ENCODE data around the gene NDUFS4. TPM values are rescaled to one million over a fixed set of nuclear protein-coding genes. Genes with fewer than 3 reads are reported as not detected.

Gene NDUFS4
- total RNA-seq, 1 experiment from 2014 or later = 112 TPM

- no peaks in the 10 kb centered on the region for H3K36me3 ChIP-seq (ENCODE audit: insufficient read depth, low read length, poor library complexity, severe bottlenecking)
- BruUV-seq (replicated peaks) = no TSS peak
- intact Hi-C loops (cut with micrococcal nuclease; ENCODE audit: unreplicated experiment) = loop anchor here (10.0 kb wide), 1 partner anchor 573 kb away; no protein-coding TSS in a partner anchor
- DNase-seq (ENCODE audit: low spot score) = peak; percentile 92
- POLR2A ChIA-PET (ENCODE audit: low non-redundant PET) = interaction anchor here (0.6 kb wide), 1 partner anchor 24 kb away, joined by 3 read pairs; no protein-coding TSS in a partner anchor
- no peaks in the 10 kb centered on the region for H3K27me3 ChIP-seq (replicated peaks; ENCODE audit: insufficient read depth, low read depth, low read length, poor library complexity)
- CTCF ChIA-PET = no interaction called here
- H3K4me3 ChIP-seq (ENCODE audit: low read depth, low read length, poor library complexity, severe bottlenecking) = no peak overlapping the region
- no peak overlapping the region for H3K27ac ChIP-seq (ENCODE audit: low read depth, low read length, poor library complexity, severe bottlenecking)
- peaks cover 24% of the 10 kb centered on the region for H3K4me1 ChIP-seq (ENCODE audit: insufficient read depth, low read length, poor library complexity, severe bottlenecking)
- TF ChIP-seq EZH2 (IDR thresholded peaks at IDR 0.05; ENCODE audit: borderline replicate concordance, low read depth, low read length, poor library complexity, severe bottlenecking) (no peak), CTCF (conservative IDR thresholded peaks at IDR 0.05; ENCODE audit: low read depth, low read length) (no peak)
- no peaks in the 10 kb centered on the region for H3K9me3 ChIP-seq (ENCODE audit: low read depth, low read length, poor library complexity, severe bottlenecking)
Measured at GRCh38 chr5:53642061-53642460, 81.6 kb downstream of the NDUFS4 start.

- no peaks in the 10 kb centered on the region for H3K36me3 ChIP-seq (ENCODE audit: insufficient read depth, low read length, poor library complexity, severe bottlenecking)
- H3K27me3 ChIP-seq (replicated peaks; ENCODE audit: insufficient read depth, low read depth, low read length, poor library complexity) = no peaks in the 10 kb centered on the region
- TF ChIP-seq EZH2 (IDR thresholded peaks at IDR 0.05; ENCODE audit: borderline replicate concordance, low read depth, low read length, poor library complexity, severe bottlenecking) (no peak), CTCF (conservative IDR thresholded peaks at IDR 0.05; ENCODE audit: low read depth, low read length) (no peak)
- no peak for DNase-seq (ENCODE audit: low spot score)
- H3K4me1 ChIP-seq (ENCODE audit: insufficient read depth, low read length, poor library complexity, severe bottlenecking) = peaks cover 24% of the 10 kb centered on the region
- ChIA-PET POLR2A (ENCODE audit: low non-redundant PET) (no interaction called here), CTCF (no interaction called here)
- H3K9me3 ChIP-seq (ENCODE audit: low read depth, low read length, poor library complexity, severe bottlenecking) = no peaks in the 10 kb centered on the region
- intact Hi-C loops (cut with micrococcal nuclease; ENCODE audit: unreplicated experiment) = loop anchor here (10.0 kb wide), 1 partner anchor 571 kb away; no protein-coding TSS in a partner anchor
- no peak overlapping the region for H3K27ac ChIP-seq (ENCODE audit: low read depth, low read length, poor library complexity, severe bottlenecking)
- no peak overlapping the region for H3K4me3 ChIP-seq (ENCODE audit: low read depth, low read length, poor library complexity, severe bottlenecking)
- no TSS peak for BruUV-seq (replicated peaks)
Measured at GRCh38 chr5:53643445-53643844, 83.0 kb downstream of the NDUFS4 start.

GRCh38 chr5:53645078-53645477 lies 84.6 kb downstream of the NDUFS4 start:
- TF ChIP-seq CTCF (conservative IDR thresholded peaks at IDR 0.05; ENCODE audit: low read depth, low read length) = no peak
- TF ChIP-seq EZH2 (IDR thresholded peaks at IDR 0.05; ENCODE audit: borderline replicate concordance, low read depth, low read length, poor library complexity, severe bottlenecking) = no peak
- no peak overlapping the region for H3K27ac ChIP-seq (ENCODE audit: low read depth, low read length, poor library complexity, severe bottlenecking)
- no peak overlapping the region for H3K4me3 ChIP-seq (ENCODE audit: low read depth, low read length, poor library complexity, severe bottlenecking)
- intact Hi-C loops (cut with micrococcal nuclease; ENCODE audit: unreplicated experiment) = loop anchor here (10.0 kb wide), 1 partner anchor 570 kb away; no protein-coding TSS in a partner anchor
- H3K36me3 ChIP-seq (ENCODE audit: insufficient read depth, low read length, poor library complexity, severe bottlenecking) = no peaks in the 10 kb centered on the region
- no peak for DNase-seq (ENCODE audit: low spot score)
- no peaks in the 10 kb centered on the region for H3K27me3 ChIP-seq (replicated peaks; ENCODE audit: insufficient read depth, low read depth, low read length, poor library complexity)
- CTCF ChIA-PET = no interaction called here
- POLR2A ChIA-PET (ENCODE audit: low non-redundant PET) = no interaction called here
- BruUV-seq (replicated peaks) = no TSS peak
- H3K9me3 ChIP-seq (ENCODE audit: low read depth, low read length, poor library complexity, severe bottlenecking) = no peaks in the 10 kb centered on the region
- peaks cover 24% of the 10 kb centered on the region for H3K4me1 ChIP-seq (ENCODE audit: insufficient read depth, low read length, poor library complexity, severe bottlenecking)

Data from A673 (cell line).